Measurements from ENCODE around the gene HLA-DMB.

DNA sequence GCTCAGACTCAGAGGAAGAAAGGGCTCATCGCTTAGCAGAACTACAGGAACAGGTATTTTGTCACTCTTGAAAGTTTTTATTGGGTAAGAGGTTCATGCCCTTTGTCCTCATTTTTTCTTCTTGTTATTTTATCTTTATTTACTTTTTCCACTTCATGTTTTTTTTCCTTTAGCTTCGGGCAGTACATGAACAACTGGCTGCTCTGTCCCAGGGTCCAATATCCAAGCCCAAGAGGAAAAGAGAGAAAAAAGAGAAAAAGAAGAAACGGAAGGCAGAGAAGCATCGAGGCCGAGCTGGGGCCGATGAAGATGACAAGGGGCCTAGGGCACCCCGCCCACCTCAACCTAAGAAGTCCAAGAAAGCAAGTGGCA lies 37.1 kb upstream of the HLA-DMB start:
- TF ChIP-seq EP300 (IDR thresholded peaks at IDR 0.05) (no peak), CTCF (IDR thresholded peaks at IDR 0.05) (no peak), POLR2A (IDR thresholded peaks at IDR 0.05) (no peak)
